ENCODE results near the gene METTL16.
A peak's percentile ranks its signal among the peaks of the same experiment; 100 is the strongest.

Gene METTL16

DNA sequence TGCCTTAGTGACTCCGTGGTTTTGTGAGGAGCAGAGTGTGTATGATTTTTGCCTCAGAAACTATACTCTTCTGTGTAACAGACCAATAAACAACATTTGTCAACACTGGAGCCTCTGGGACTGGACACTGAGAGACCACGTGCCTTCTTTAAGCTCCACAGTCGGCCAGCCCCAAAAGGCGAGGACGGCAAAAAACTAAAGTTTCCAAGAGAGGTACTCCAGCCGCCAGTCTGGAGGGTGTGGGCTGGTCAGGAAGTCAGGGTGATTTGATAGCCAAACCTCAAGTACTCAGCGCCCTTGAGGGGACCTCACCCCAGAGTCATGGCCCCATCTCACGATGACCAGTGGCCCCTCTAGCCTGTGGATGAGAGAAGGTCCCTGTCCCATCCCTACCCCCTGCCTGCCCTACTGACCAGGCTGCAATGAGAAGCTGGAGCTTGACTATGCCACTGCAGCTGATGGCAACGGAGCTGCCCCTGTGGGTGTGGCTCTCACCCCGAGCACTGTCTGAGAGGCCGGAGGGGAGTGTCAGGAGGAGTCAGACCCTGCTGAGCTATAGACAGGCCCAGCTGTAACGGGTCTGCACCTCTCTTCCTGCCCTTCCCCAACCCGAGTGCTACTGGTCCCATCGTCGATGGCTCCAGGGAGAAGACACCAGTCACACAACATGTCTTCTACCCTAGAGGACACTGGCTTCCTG lies 130.6 kb downstream of the METTL16 start:
- TF ChIP-seq, protein P1, sequence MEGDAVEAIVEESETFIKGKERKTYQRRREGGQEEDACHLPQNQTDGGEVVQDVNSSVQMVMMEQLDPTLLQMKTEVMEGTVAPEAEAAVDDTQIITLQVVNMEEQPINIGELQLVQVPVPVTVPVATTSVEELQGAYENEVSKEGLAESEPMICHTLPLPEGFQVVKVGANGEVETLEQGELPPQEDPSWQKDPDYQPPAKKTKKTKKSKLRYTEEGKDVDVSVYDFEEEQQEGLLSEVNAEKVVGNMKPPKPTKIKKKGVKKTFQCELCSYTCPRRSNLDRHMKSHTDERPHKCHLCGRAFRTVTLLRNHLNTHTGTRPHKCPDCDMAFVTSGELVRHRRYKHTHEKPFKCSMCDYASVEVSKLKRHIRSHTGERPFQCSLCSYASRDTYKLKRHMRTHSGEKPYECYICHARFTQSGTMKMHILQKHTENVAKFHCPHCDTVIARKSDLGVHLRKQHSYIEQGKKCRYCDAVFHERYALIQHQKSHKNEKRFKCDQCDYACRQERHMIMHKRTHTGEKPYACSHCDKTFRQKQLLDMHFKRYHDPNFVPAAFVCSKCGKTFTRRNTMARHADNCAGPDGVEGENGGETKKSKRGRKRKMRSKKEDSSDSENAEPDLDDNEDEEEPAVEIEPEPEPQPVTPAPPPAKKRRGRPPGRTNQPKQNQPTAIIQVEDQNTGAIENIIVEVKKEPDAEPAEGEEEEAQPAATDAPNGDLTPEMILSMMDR (IDR thresholded peaks at IDR 0.05) = no peak
- Mint-ChIP-seq H3K27me3 (ENCODE audit: low read depth, poor library complexity) (no peaks in the 10 kb centered on the region), H3K9me3 (no peaks in the 10 kb centered on the region), H3K4me3 (no peak overlapping the region), H3K27ac (peak overlapping the region; percentile 74), H3K4me1 (peaks cover 46% of the 10 kb centered on the region), H3K36me3 (ENCODE audit: low read depth) (peaks cover 7% of the 10 kb centered on the region)
- DNase-seq = no peak

DNA sequence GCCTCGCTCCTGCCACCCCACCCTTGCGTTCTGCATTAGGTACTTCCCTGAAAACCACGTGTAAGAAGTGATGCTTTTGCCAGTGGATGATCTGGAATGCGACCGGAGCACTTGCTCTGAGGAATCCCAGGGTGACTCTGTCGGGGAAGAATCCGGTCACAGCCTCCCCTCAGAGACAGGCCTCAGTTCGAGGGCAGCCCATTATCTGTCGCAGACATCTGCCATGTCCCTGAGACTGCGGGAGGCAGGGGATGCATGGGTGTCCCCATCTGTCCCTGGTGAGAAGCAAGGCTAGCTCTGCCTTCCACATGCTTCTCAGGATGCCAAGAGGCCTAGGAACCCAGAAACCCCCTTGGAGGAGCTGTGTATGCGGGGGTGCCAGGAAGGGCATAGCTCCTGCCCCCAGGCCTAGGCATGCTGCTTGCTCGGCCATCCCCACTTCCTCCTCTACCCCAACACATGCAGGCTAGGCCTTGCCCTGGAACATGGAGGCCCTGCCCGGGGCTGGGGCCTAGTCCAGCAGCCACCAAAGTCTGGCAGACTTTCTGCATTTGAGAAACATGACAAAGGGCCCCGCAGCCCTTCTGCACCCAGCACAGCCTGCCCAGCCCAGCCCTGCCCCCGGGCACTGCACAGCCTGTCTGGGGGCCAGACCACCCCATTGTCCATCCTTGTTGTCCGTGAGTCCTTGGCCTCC lies 131.3 kb downstream of the METTL16 start:
- Mint-ChIP-seq H3K4me1 (peaks cover 41% of the 10 kb centered on the region), H3K27me3 (ENCODE audit: low read depth, poor library complexity) (no peaks in the 10 kb centered on the region), H3K36me3 (ENCODE audit: low read depth) (peaks cover 7% of the 10 kb centered on the region), H3K27ac (peak overlapping the region; percentile 74), H3K4me3 (no peak overlapping the region), H3K9me3 (no peaks in the 10 kb centered on the region)
- TF ChIP-seq, protein P1 (IDR thresholded peaks at IDR 0.05) = no peak
- no peak for DNase-seq

DNA sequence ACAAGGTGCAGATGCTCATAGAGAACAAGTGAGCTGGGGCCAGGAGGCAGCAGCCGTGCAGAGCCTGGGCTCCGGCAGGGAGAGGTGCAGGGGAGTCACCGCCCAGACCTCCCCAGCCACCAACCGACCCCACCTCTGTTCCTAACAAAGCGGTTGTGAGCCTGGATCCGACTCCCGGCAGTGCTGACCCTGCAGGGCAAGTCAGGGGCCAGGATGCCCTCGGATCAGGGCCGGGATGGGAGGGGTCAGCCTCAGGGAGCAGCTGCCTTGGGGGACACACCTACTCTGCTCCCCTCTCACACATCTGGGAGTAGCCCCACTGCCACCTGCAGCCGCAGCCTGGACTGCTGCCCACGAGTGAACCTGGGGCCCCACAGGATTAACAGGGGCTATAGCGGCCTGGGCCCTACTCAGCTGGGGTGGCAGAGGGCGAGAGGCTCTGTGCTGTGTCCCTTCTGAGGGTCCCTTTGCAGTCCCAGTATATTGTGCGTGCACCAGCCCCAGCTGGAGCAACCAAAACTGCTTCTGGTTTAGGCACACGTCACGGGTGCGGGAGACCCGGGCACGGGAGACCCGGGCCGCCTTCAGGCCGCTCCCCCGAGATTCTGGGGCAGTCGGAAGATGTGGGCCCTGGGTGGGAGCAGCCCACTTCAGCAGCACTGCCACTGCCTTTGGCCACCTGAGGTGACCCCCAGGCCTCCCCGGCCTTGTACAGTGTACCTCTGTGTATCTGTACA lies 132.0 kb downstream of the METTL16 start:
- Mint-ChIP-seq H3K27me3 (ENCODE audit: low read depth, poor library complexity) (no peaks in the 10 kb centered on the region), H3K27ac (no peak overlapping the region), H3K4me3 (no peak overlapping the region), H3K36me3 (ENCODE audit: low read depth) (peaks cover 10% of the 10 kb centered on the region), H3K4me1 (peaks cover 34% of the 10 kb centered on the region), H3K9me3 (no peaks in the 10 kb centered on the region)
- TF ChIP-seq, protein P1 (IDR thresholded peaks at IDR 0.05) = no peak
- DNase-seq = no peak

DNA sequence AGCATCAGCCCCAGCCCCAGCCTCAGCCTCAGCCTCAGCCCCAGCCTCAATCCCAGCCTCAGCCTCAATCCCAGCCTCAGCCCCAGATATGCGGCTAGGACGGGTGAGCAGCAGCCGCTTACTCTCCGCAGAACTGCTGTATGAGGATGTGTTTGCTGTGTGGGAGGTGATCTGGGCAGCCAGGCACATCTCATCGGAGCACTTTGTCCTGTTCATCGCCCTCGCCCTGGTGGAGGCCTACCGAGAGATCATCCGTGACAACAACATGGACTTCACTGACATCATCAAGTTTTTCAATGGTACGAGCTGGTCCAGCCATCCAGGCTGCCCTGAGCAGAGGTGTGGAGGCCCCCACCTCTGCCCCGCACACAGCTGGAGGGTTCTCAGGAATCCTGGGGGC lies 132.8 kb downstream of the METTL16 start:
- H3K27ac Mint-ChIP-seq = peak overlapping the region; percentile 61
- H3K36me3 Mint-ChIP-seq (ENCODE audit: low read depth) = peaks cover 13% of the 10 kb centered on the region
- H3K4me3 Mint-ChIP-seq = no peak overlapping the region
- TF ChIP-seq, protein P1 (IDR thresholded peaks at IDR 0.05) = no peak
- H3K9me3 Mint-ChIP-seq = no peaks in the 10 kb centered on the region
- H3K27me3 Mint-ChIP-seq (ENCODE audit: low read depth, poor library complexity) = no peaks in the 10 kb centered on the region
- no peak for DNase-seq
- H3K4me1 Mint-ChIP-seq = peaks cover 26% of the 10 kb centered on the region

DNA sequence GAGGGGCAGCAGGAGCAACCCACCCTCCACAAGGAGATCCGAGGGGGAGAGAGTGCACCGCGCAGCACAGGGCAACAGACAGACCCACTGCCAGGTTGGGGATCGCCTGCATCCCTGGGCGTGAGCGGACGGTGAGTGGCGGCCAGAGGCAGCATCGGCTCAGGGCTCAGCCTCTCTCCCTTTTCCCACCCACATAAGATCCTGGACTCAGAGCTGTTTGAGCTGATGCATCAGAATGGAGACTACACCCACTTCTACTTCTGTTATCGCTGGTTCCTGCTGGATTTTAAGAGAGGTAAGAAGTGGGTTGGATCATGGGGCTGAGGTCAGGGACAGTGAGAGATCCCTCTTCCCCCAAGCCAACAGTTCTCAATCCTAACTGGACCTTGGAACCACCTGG lies 134.0 kb downstream of the METTL16 start:
- no peak overlapping the region for H3K4me3 Mint-ChIP-seq
- H3K4me1 Mint-ChIP-seq = peaks cover 14% of the 10 kb centered on the region
- H3K27ac Mint-ChIP-seq = no peak overlapping the region
- no peaks in the 10 kb centered on the region for H3K9me3 Mint-ChIP-seq
- H3K27me3 Mint-ChIP-seq (ENCODE audit: low read depth, poor library complexity) = no peaks in the 10 kb centered on the region
- TF ChIP-seq, protein P1 (IDR thresholded peaks at IDR 0.05) = no peak
- DNase-seq = no peak
- peaks cover 13% of the 10 kb centered on the region for H3K36me3 Mint-ChIP-seq (ENCODE audit: low read depth)

Measured in nephron progenitor cell (in vitro differentiated cells).